Measurements from ENCODE around the gene NHEJ1. TPM values are rescaled to one million over a fixed set of nuclear protein-coding genes. Genes with fewer than 3 reads are reported as not detected.
A peak's percentile ranks its signal among the peaks of the same experiment; 100 is the strongest.

NHEJ1 gene
- total and polyA plus RNA-seq, 2 of the 13 experiments (the other 11 are each of a cell fraction or from before 2014, with no cell fraction given), result 30.0 to 30.7 TPM

- TF ChIP-seq ZNF329 (CRISPR knock-in tag; IDR thresholded peaks at IDR 0.05; ENCODE audit: low read depth), result no peak
- peak; percentile 14; the same call in 1 of the 2 replicates for TF ChIP-seq YEATS4 (CRISPR knock-in tag; IDR thresholded peaks at IDR 0.05; ENCODE audit: borderline replicate concordance)
- TF ChIP-seq ASH2L (IDR thresholded peaks at IDR 0.05; ENCODE audit: insufficient read length, low read depth, low read length), result peak; percentile 80
- TF ChIP-seq KLF6 (CRISPR knock-in tag; IDR thresholded peaks at IDR 0.05), result no peak
- peak; percentile 82; the same call in 1 of the 2 replicates for TF ChIP-seq NCOR1 (IDR thresholded peaks at IDR 0.05; ENCODE audit: borderline replicate concordance, low read length)
- peak; percentile 93 for TF ChIP-seq SALL1 (CRISPR knock-in tag; IDR thresholded peaks at IDR 0.05)
- peak; percentile 31; the same call in 1 of the 2 replicates for TF ChIP-seq GMEB1 (CRISPR knock-in tag; IDR thresholded peaks at IDR 0.05; ENCODE audit: borderline replicate concordance)
- peak; percentile 75 for TF ChIP-seq ZSCAN25 (CRISPR knock-in tag; IDR thresholded peaks at IDR 0.05)
- TF ChIP-seq PHF21A (CRISPR knock-in tag; IDR thresholded peaks at IDR 0.05), result peak; percentile 95
- peak; percentile 74; the same call in 1 of the 2 replicates for TF ChIP-seq CCDC6 (CRISPR knock-in tag; IDR thresholded peaks at IDR 0.05)
- TF ChIP-seq, protein P1, sequence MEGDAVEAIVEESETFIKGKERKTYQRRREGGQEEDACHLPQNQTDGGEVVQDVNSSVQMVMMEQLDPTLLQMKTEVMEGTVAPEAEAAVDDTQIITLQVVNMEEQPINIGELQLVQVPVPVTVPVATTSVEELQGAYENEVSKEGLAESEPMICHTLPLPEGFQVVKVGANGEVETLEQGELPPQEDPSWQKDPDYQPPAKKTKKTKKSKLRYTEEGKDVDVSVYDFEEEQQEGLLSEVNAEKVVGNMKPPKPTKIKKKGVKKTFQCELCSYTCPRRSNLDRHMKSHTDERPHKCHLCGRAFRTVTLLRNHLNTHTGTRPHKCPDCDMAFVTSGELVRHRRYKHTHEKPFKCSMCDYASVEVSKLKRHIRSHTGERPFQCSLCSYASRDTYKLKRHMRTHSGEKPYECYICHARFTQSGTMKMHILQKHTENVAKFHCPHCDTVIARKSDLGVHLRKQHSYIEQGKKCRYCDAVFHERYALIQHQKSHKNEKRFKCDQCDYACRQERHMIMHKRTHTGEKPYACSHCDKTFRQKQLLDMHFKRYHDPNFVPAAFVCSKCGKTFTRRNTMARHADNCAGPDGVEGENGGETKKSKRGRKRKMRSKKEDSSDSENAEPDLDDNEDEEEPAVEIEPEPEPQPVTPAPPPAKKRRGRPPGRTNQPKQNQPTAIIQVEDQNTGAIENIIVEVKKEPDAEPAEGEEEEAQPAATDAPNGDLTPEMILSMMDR (CRISPR knock-in tag; IDR thresholded peaks at IDR 0.05), result no peak; the same call in 1 of the 2 replicates
- peak; percentile 69 for TF ChIP-seq TCF7 (IDR thresholded peaks at IDR 0.05; ENCODE audit: low read depth)
- TF ChIP-seq GATAD2A (CRISPR knock-in tag; IDR thresholded peaks at IDR 0.05), result peak; percentile 92
- no peak for TF ChIP-seq ZBTB46 (CRISPR knock-in tag; IDR thresholded peaks at IDR 0.05; ENCODE audit: borderline replicate concordance)
- TF ChIP-seq MED8 (CRISPR knock-in tag; IDR thresholded peaks at IDR 0.05; ENCODE audit: insufficient replicate concordance), result peak; percentile 21
- TF ChIP-seq ZSCAN30 (CRISPR knock-in tag; IDR thresholded peaks at IDR 0.05), result no peak
- TF ChIP-seq ZBTB42 (CRISPR knock-in tag; IDR thresholded peaks at IDR 0.05), result peak; percentile 59; the same call in 1 of the 2 replicates
- peak; percentile 87 for TF ChIP-seq BCL3 (CRISPR knock-in tag; IDR thresholded peaks at IDR 0.05)
- no peak for TF ChIP-seq PRPF4 (IDR thresholded peaks at IDR 0.05; ENCODE audit: low read depth, low read length, poor library complexity, severe bottlenecking)
- peak; percentile 37; the same call in 1 of the 2 replicates for TF ChIP-seq ZNF205 (CRISPR knock-in tag; IDR thresholded peaks at IDR 0.05)
- no peak for TF ChIP-seq JUND (CRISPR knock-in tag; IDR thresholded peaks at IDR 0.05)
- no peak for TF ChIP-seq ZNF790 (CRISPR knock-in tag; IDR thresholded peaks at IDR 0.05; ENCODE audit: borderline replicate concordance)
- TF ChIP-seq NR1H2 (CRISPR knock-in tag; IDR thresholded peaks at IDR 0.05; ENCODE audit: borderline replicate concordance, low read depth), result no peak
These were observed 89.3 kb downstream of the NHEJ1 start (continued) for GRCh38 chr2:219071131-219071816.

Measured in HepG2 (cell line).